ENCODE measurements around the gene CAMK1G.

CAMK1G gene

DNA sequence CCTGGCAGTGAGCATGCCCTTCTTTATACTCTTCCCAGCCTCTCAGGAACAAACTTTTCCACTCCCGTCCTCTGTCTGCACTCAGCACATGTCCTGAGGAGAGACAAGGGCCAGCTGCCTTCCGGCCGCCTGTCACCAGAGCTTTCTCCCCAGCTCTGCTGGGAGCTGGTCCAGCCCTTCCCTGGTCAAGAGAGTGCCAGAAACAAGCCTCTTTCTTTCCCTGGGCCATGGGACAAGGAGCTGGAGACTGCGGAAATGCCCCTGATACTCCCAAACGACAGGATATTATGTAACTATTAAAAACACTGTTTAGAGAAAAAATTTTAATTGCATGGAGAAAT lies 58.3 kb downstream of the CAMK1G start:
- TF ChIP-seq FOXP2 (optimal IDR thresholded peaks at IDR 0.05; ENCODE audit: borderline replicate concordance, extremely low read depth, extremely low read length, insufficient read depth) (no peak), POLR2AphosphoS5 (IDR thresholded peaks at IDR 0.05; ENCODE audit: low read depth, low read length) (no peak), TAF1 (IDR thresholded peaks at IDR 0.05; ENCODE audit: borderline replicate concordance, insufficient read depth, low read length) (no peak), SIN3A (IDR thresholded peaks at IDR 0.05; ENCODE audit: borderline replicate concordance, insufficient read depth, low read length) (no peak)
- TF ChIP-seq, protein P1, sequence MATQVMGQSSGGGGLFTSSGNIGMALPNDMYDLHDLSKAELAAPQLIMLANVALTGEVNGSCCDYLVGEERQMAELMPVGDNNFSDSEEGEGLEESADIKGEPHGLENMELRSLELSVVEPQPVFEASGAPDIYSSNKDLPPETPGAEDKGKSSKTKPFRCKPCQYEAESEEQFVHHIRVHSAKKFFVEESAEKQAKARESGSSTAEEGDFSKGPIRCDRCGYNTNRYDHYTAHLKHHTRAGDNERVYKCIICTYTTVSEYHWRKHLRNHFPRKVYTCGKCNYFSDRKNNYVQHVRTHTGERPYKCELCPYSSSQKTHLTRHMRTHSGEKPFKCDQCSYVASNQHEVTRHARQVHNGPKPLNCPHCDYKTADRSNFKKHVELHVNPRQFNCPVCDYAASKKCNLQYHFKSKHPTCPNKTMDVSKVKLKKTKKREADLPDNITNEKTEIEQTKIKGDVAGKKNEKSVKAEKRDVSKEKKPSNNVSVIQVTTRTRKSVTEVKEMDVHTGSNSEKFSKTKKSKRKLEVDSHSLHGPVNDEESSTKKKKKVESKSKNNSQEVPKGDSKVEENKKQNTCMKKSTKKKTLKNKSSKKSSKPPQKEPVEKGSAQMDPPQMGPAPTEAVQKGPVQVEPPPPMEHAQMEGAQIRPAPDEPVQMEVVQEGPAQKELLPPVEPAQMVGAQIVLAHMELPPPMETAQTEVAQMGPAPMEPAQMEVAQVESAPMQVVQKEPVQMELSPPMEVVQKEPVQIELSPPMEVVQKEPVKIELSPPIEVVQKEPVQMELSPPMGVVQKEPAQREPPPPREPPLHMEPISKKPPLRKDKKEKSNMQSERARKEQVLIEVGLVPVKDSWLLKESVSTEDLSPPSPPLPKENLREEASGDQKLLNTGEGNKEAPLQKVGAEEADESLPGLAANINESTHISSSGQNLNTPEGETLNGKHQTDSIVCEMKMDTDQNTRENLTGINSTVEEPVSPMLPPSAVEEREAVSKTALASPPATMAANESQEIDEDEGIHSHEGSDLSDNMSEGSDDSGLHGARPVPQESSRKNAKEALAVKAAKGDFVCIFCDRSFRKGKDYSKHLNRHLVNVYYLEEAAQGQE (IDR thresholded peaks at IDR 0.05; ENCODE audit: insufficient read depth in 1 of 2, low read depth in 2 of 2, low read length in 2 of 2) = no peak

DNA sequence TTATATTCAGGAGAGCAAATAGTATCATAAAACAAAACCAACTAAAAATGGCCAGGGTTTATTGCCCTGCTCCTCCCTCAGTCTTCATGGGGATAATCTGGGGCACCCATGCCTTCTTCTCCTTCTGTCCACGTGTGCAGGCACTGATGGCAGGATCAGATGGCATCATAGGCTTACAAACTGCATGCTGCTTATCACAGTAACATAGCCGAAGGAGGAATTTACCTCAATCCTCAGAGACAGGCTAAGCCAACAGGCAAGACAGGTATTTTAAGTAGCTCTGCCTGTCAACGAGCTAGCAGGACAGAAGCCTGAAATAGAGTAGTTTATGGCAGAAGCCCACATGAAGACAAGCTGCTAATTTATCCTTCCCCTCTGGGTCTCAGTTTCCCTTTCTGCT lies 59.3 kb downstream of the CAMK1G start:
- TF ChIP-seq, protein P1 (IDR thresholded peaks at IDR 0.05; ENCODE audit: insufficient read depth in 1 of 2, low read depth in 2 of 2, low read length in 2 of 2) = no peak
- no peak for TF ChIP-seq SIN3A (IDR thresholded peaks at IDR 0.05; ENCODE audit: borderline replicate concordance, insufficient read depth, low read length)

DNA sequence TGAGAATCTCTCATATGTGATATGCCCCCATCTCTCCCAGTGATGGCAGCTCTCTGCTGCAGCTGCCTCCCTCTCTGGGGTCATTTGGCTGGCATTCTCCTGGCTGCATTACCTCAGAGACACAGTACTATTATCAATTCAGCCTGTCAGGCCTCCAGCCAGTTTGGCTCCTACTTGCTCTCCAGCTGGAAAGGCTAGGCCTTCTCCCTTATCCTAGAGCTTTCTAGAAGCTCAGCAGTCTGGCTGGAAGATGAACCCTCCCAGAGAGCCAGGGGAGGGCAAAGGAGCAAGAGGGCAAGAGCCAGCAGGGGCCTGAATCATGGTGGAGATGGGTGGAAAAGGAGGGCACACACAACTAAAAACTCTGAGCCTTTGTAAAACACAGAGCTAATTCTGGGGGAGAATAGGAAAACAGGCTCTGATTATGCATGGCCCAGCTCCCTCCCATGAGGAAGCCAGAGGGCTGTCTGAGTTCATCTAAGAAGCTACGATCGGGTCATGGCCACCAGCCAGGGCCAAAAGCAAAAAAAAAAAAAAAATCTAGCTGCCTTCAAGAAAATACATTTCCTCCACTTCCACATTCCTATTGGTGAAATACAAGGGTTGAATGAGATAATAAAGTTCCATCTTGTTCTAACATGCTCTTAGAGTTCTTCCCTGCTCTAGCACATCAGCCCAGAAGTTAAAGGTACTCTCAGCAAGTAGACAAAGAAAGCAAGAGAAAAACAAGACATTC lies 59.9 kb downstream of the CAMK1G start:
- TF ChIP-seq POLR2AphosphoS5 (IDR thresholded peaks at IDR 0.05; ENCODE audit: low read depth, low read length) (no peak), SIN3A (IDR thresholded peaks at IDR 0.05; ENCODE audit: borderline replicate concordance, insufficient read depth, low read length) (no peak), TAF1 (IDR thresholded peaks at IDR 0.05; ENCODE audit: borderline replicate concordance, insufficient read depth, low read length) (no peak), FOXP2 (optimal IDR thresholded peaks at IDR 0.05; ENCODE audit: borderline replicate concordance, extremely low read depth, extremely low read length, insufficient read depth) (no peak)
- TF ChIP-seq, protein P1 (IDR thresholded peaks at IDR 0.05; ENCODE audit: insufficient read depth in 1 of 2, low read depth in 2 of 2, low read length in 2 of 2) = no peak

DNA sequence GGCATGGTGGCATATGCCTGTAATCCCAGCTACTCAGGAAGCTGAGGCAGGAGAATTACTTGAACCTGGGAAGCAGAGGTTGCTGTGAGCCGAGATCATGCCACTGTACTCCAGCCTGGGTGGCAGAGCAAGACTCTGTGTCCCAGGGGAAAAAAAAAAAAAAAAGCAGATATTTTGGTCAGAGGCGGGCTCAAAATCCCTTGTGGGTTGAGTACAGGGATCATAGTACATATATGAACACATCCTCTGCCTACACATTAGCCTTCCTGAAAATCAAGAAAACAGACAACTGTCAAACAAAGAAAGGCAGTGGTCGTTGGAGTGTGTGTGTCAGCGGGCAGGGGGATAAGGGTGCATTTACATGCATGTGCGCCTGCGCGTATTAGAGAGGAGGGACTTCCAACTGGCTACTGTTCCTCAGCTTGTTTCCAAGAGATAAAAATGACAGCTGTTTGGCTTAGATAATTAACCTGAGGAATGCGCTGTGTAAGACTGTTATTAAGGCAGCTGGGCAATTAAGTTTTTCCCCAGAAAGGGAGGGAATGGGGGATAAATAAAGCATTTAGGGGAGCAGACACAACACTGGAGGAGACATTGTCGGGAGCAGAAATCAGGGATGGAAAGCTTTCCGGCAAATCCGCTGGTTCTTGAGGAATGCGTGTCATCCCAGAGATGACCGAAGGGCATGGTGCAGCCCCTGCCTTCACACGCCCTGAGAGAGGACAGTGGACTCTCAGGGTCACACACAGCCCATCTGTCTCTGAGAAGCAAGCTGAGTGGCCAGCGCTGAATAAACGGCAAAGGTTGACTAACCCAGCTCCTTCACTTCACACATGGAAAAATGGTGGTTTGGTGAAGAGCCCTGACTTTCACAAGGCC lies 62.3 kb downstream of the CAMK1G start:
- TF ChIP-seq TAF1 (IDR thresholded peaks at IDR 0.05; ENCODE audit: borderline replicate concordance, insufficient read depth, low read length) (no peak), POLR2AphosphoS5 (IDR thresholded peaks at IDR 0.05; ENCODE audit: low read depth, low read length) (no peak), SIN3A (IDR thresholded peaks at IDR 0.05; ENCODE audit: borderline replicate concordance, insufficient read depth, low read length) (no peak), FOXP2 (optimal IDR thresholded peaks at IDR 0.05; ENCODE audit: borderline replicate concordance, extremely low read depth, extremely low read length, insufficient read depth) (no peak)

DNA sequence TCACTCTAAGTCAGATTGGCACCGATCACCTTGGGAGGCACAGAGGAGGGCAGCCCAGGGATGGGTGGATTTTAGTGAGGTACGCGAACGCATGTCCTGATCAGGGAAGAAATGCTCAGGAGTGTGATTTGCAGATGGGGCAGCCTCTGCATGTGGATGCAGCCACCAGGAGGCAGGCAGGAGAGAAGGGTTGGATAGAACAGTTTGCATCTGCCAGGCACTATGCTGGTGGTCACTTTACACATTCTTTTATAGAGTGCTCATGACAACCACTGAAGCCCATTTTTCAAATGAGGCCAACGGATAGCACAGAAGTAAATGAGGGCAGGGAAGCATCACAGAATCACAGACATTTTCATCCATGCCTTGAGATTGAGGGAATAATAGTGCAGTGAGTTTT lies 63.0 kb downstream of the CAMK1G start:
- no peak for TF ChIP-seq SIN3A (IDR thresholded peaks at IDR 0.05; ENCODE audit: borderline replicate concordance, insufficient read depth, low read length)
- TF ChIP-seq, protein P1 (IDR thresholded peaks at IDR 0.05; ENCODE audit: insufficient read depth in 1 of 2, low read depth in 2 of 2, low read length in 2 of 2) = no peak
- no peak for TF ChIP-seq POLR2AphosphoS5 (IDR thresholded peaks at IDR 0.05; ENCODE audit: low read depth, low read length)
- no peak for TF ChIP-seq TAF1 (IDR thresholded peaks at IDR 0.05; ENCODE audit: borderline replicate concordance, insufficient read depth, low read length)
- TF ChIP-seq FOXP2 (optimal IDR thresholded peaks at IDR 0.05; ENCODE audit: borderline replicate concordance, extremely low read depth, extremely low read length, insufficient read depth) = no peak
